ENCODE results near the gene CPNE9. TPM values are rescaled to one million over a fixed set of nuclear protein-coding genes. Genes with fewer than 3 reads are reported as not detected.

The CPNE9 gene
- total and polyA plus RNA-seq, 2 of the 13 experiments (the other 11 are each of a cell fraction or from before 2014, with no cell fraction given), result 0.20 TPM; not detected in 1

- TF ChIP-seq ZNF790 (CRISPR knock-in tag; IDR thresholded peaks at IDR 0.05; ENCODE audit: borderline replicate concordance), result 0 out of 2 replicates have a peak, but pooled peaks have one; percentile 39
These were observed 27.8 kb downstream of the CPNE9 start, which contains the start of gene BRPF1 (continued) for GRCh38 chr3:9731206-9732079.

DNA sequence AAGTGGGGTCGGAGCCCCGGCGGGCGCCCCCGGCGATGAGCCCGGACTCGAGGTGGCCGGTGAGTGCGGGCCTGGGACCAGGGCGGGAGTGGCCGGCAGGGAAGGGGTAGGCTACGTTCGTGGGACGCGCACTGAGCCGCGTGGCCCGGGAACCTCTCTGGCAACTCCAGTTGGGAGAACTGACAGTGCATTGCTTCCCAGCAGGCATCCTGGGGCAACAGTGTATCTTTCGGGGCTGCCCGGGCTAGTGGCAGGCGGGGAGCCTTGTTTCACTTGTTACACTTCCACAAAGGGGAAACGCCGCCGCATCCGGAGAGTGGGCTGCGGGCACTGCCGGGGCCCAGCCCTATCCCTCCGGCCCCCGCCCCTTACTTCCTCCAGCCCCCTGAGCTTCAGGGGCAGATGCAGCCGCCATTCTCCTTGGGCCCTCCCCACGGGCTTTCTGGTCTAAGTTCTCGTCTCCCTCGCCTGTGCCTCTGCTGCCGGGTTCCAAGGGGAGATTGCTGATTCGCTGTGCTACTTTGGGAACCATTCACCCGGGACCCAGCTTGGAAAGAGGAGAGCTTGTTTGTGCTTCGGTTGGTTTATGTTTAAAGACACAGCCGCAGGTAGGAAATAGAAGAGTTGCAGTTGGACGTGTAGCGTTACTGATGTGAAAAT, 28.6 kb downstream of the CPNE9 start:
- H3K27ac ChIP-seq (ENCODE audit: extremely low read length, insufficient read depth, low read length), result peak overlapping the region; percentile 99
- TF ChIP-seq NCOA1 (CRISPR knock-in tag; IDR thresholded peaks at IDR 0.05) (0 out of 2 replicates have a peak, but pooled peaks have one; percentile 25), ZFP37 (CRISPR knock-in tag; IDR thresholded peaks at IDR 0.05; ENCODE audit: borderline replicate concordance) (no peak), TBL1XR1 (IDR thresholded peaks at IDR 0.05; ENCODE audit: borderline replicate concordance, low read length, partially characterized antibody) (no peak), MTF2 (CRISPR knock-in tag; IDR thresholded peaks at IDR 0.05; ENCODE audit: borderline replicate concordance) (0 out of 2 replicates have a peak, but pooled peaks have one; percentile 1), ERF (CRISPR knock-in tag; IDR thresholded peaks at IDR 0.05) (0 out of 2 replicates have a peak, but pooled peaks have one; percentile 10), ZNF713 (CRISPR knock-in tag; IDR thresholded peaks at IDR 0.05) (no peak), SP2 (CRISPR knock-in tag; IDR thresholded peaks at IDR 0.05) (0 out of 2 replicates have a peak, but pooled peaks have one; percentile 0), ARID2 (CRISPR knock-in tag; IDR thresholded peaks at IDR 0.05; ENCODE audit: borderline replicate concordance) (0 out of 2 replicates have a peak, but pooled peaks have one; percentile 31)
- H3K4me2 ChIP-seq (ENCODE audit: low read depth, low read length), result peak overlapping the region; percentile 90
- H3K4me1 ChIP-seq (ENCODE audit: insufficient read depth, low read length), result peaks cover 23% of the 10 kb centered on the region
- H3K9ac ChIP-seq (ENCODE audit: insufficient read depth, low read depth, low read length), result peak overlapping the region; percentile 100
- no peak for DNase-seq (ENCODE audit: low spot score)
- WGBS (ENCODE audit: low lambda C conversion rate), result 0% methylated on average over 7 of the region's 41 CpGs
- H3K9me3 ChIP-seq (ENCODE audit: low read length), result no peaks in the 10 kb centered on the region
- in situ Hi-C loops (cut with HindIII; ENCODE audit: extremely low pct_ligation_motif_present, low pct_unique_long_range_greater_than_20kb) (no loop called here), intact Hi-C loops (cut with micrococcal nuclease; ENCODE audit: unreplicated experiment) (no loop called here)
- H3K36me3 ChIP-seq (replicated peaks in 1 of 2; ENCODE audit: control insufficient read depth in 1 of 2, insufficient read depth in 2 of 2, low read length in 2 of 2), result peaks cover 12 to 39% of the 10 kb centered on the region in 2 experiments; a peak in 4 of 5 replicates
- BruUV-seq (replicated peaks), result no TSS peak
- peaks cover 6% of the 10 kb centered on the region for H4K20me1 ChIP-seq (ENCODE audit: insufficient read depth, low read length)
- POLR2A ChIA-PET, result interaction anchor here (1.1 to 4.3 kb wide), 6 partner anchors 18 to 410 kb away, joined by 3 to 40 read pairs (median 9); partner anchors contain the start of genes ARPC4, CAMK1, OGG1 and TADA3
- H2AFZ ChIP-seq (ENCODE audit: low read length), result no peak overlapping the region
- H3K79me2 ChIP-seq (ENCODE audit: insufficient read depth, low read length), result peaks cover 24% of the 10 kb centered on the region
- peak; percentile 39 for ATAC-seq
- CTCF ChIA-PET (ENCODE audit: low intra/inter-chr PET ratio, low total read pairs), result no interaction called here
- H3K4me3 ChIP-seq (replicated peaks in 1 of 3; ENCODE audit: insufficient read depth in 1 of 3, low read depth in 2 of 3, low read length in 3 of 3), result peak overlapping the region; percentile 89 to 99 (median 96)
- H3K27me3 ChIP-seq (ENCODE audit: control insufficient read depth in 1 of 2, insufficient read depth in 2 of 2, low read length in 2 of 2), result no peaks in the 10 kb centered on the region; a peak in 1 of 5 replicates
- FAIRE-seq, result no peak

Data from HepG2 (cell line).